Stimulated activated naive CD8-positive, alpha-beta T cell treated with anti-CD3 and anti-CD28 coated beads, Interleukin-15, amount 100 ng/mL, for 72 hours (primary cell): ENCODE data around the gene LCN15.
"Not testable (repeated sequence)": the region's sequence is repeated elsewhere in the genome, so short reads cannot be mapped to it uniquely, and the experiment has no call there.

Experiments
- ATAC-seq: fragments of 150-1000 bp; cut with Tn5 transposase; 2 replicates; pipeline ENCODE4 v1.10.0; 2021; ENCODE audit warnings: mild to moderate bottlenecking, moderate library complexity
- DNase-seq, 2 donors: peaks; one replicate each; pipeline ENCODE4 v3.0.0; 2021 to 2022
- H3K27ac Mint-ChIP-seq, 2 donors: one replicate each; pipeline ENCODE4 v1.8.0; 2022; ENCODE audit warnings: mild to moderate bottlenecking in 2 of 2, mixed read lengths in 2 of 2, moderate library complexity in 2 of 2
- H3K27me3 Mint-ChIP-seq: one replicate; pipeline ENCODE4 v1.8.0; 2022; ENCODE audit warnings: mixed read lengths
- H3K4me1 Mint-ChIP-seq: one replicate; pipeline ENCODE4 v1.8.0; 2022; ENCODE audit warnings: mild to moderate bottlenecking, mixed read lengths
- H3K4me3 Mint-ChIP-seq, 2 donors: one replicate each; pipeline ENCODE4 v1.8.0; 2022; ENCODE audit warnings: mild to moderate bottlenecking in 2 of 2, mixed read lengths in 2 of 2, moderate library complexity in 1 of 2
- H3K9me3 Mint-ChIP-seq, 2 donors: one replicate each; pipeline ENCODE4 v1.8.0; 2022; ENCODE audit warnings: mixed read lengths in 2 of 2

The LCN15 gene

GRCh38 chr9:136764301-136764891, at the start of gene LCN15:
TSS of gene LCN15 (minus strand) at chr9:136764518. CDS start at chr9:136764488, 30 bp downstream.
- DNase-seq (no peak), ATAC-seq (no peak)
- Mint-ChIP-seq H3K4me3 (no peak within 1 kb of the TSS), H3K27ac (no peak within 1 kb of the TSS), H3K4me1 (peaks cover 28% of the 10 kb centered on the region), H3K9me3 (no peaks in the 10 kb centered on the region), H3K27me3 (peaks cover 50% of the 10 kb centered on the region)

DNA sequence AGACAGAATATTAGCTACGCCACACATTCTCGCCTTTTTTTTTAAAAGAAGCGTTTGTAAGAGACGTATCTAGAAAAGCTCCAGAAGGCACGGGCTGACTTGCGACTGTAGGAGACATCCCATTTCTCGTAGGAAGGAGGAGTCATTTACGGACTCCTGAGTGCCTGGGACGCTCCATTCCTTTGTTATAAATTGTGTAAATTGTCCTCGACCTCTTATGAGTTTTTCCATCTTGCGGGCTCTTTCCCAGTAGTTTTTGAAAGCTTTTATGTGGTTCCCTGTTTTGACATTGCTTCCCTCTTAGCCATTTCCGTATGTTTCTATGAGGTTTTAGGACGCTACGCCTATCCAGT, 44.5 kb upstream of the LCN15 start:
- H3K4me1 Mint-ChIP-seq: peaks cover 56% of the 10 kb centered on the region
- no peaks in the 10 kb centered on the region for H3K27me3 Mint-ChIP-seq
- no peak for ATAC-seq
- peak overlapping the region in 1 of 2 donors; percentile 90 for H3K27ac Mint-ChIP-seq
- H3K9me3 Mint-ChIP-seq: no peaks in the 10 kb centered on the region
- peak overlapping the region; percentile 83 to 89 for H3K4me3 Mint-ChIP-seq
- DNase-seq: no peak

DNA sequence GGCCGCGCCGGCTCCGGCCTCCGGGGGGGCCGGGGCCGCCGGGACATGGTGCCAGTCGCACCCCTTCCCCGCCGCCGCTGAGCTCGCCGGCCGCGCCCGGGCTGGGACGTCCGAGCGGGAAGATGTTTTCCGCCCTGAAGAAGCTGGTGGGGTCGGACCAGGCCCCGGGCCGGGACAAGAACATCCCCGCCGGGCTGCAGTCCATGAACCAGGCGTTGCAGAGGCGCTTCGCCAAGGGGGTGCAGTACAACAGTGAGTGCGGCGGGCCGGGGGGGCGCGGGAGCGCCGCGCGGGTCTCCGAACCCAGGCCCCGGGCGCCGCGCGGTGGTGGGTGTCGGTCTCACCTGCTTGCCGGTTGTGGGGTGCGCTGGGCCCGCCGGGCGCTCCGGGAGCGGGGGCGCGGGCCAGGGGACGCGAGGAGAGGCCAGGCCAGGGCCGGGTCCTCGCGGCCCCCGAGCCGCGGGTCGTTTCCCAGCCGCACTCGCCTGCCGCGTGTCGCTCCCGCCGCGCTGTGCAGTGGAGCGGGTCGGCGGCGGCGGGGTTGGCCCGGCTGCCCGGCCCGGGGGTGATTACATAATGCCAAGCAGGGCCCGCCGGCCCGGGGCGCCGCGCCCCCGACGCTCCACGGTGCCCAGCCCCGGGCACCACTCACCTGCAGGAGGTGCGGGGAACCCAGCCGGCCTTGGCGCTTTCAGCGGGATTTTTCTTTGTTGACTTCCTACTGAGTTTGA, 43.9 kb upstream of the LCN15 start:
- H3K9me3 Mint-ChIP-seq: no peaks in the 10 kb centered on the region
- peak overlapping the region; percentile 83 to 89 for H3K4me3 Mint-ChIP-seq
- peak; percentile 45 to 54 for DNase-seq
- peak overlapping the region; percentile 42 to 90 for H3K27ac Mint-ChIP-seq
- H3K4me1 Mint-ChIP-seq: peaks cover 51% of the 10 kb centered on the region
- no peaks in the 10 kb centered on the region for H3K27me3 Mint-ChIP-seq
- peak; percentile 59 for ATAC-seq

DNA sequence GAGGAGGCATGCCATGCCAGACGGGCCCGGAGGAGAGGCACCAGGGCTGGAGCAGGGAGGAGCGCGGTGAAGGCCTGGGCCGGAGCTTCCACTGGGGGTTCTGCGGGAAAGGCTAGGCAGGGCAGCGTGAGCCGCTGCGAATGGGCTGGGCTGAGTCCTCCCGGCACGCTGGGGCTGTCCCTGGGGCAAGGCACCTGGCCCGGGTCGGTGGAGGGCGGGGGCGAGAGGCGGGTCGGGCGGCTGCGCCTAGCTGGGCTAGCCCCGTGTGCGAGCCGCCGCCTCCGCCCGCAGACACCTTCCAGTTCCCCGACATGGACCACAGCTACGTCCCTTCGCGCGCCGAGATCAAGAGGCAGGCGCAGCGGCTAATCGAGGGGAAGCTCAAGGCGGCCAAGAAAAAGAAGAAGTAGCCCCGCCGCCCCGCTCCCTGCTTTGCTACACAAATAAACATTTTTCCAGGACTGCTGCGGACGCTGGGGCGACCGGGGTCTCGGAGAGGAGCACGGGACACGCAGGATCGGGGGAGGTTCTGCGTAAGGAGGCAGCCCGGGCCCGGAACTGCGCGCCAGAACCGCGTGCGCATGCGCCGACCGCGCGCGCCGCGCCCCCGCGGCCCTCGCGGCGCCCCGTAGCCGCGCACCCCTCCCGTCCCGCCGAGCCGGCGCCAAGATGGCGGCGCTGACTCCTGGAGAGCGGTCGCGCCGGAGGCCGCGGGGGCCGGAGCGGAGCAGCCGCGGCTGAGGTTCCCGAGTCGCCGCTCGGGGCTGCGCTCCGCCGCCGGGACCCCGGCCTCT, 43.2 kb upstream of the LCN15 start, which contains the start of gene RABL6:
RABL6 (plus strand) TSS at position 668 of the 794 bp plus-strand sequence. CDS start 249 bp downstream, outside the sequence.
- Mint-ChIP-seq H3K27me3 (no peaks in the 10 kb centered on the region), H3K4me3 (peak within 1 kb of the TSS; percentile 88 to 93), H3K27ac (peak within 1 kb of the TSS; percentile 85 to 92), H3K9me3 (no peaks in the 10 kb centered on the region), H3K4me1 (peaks cover 43% of the 10 kb centered on the region)
- peak; percentile 88 for ATAC-seq
- DNase-seq: peak; percentile 82 to 86

DNA sequence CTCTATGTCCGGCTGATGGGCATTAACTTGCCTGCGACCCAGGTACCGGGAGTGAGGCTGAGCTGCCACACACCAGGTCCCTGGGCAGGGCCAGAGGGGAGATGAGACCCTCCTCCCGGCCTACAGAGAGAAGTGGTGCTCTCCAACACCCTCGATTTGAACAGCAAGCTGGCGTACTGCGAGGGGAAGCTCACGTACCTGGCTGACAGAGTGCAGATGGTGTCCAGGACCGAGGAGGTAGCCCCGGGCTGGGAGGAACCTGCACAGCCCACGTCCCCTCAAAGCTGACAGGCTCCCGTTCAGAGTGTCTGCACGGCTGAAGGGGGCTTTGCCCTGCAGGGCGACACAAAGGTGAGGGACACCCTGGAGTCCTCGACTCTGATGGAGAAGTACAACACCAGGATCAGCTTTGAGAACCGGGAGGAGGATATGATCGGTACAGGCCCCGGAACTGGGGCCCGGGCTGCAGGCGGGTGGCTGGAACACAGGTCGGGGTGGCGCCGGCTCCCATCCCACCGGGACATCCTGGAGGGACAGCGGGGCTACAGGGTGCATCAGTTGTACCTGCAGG, 42.4 kb upstream of the LCN15 start:
- H3K9me3 Mint-ChIP-seq: no peaks in the 10 kb centered on the region

GRCh38 chr9:136806067-136806466, 41.7 kb upstream of the LCN15 start:
- no peak for DNase-seq
- Mint-ChIP-seq H3K4me1 (peaks cover 44% of the 10 kb centered on the region), H3K27ac (no peak overlapping the region), H3K9me3 (no peaks in the 10 kb centered on the region), H3K27me3 (peaks cover 13% of the 10 kb centered on the region), H3K4me3 (peak overlapping the region; percentile 88 to 93)
- no peak for ATAC-seq

More for the DNA sequence above, 42.4 kb upstream of the LCN15 start:
- Mint-ChIP-seq H3K27me3 (peaks cover 7% of the 10 kb centered on the region), H3K4me3 (peak overlapping the region; percentile 88 to 93), H3K4me1 (peaks cover 42% of the 10 kb centered on the region), H3K27ac (peak overlapping the region; percentile 33 to 85)
- no peak for DNase-seq
- no peak for ATAC-seq

GRCh38 chr9:136805207-136805740, 41.0 kb upstream of the LCN15 start:
- no peak for DNase-seq
- H3K27ac Mint-ChIP-seq: no peak overlapping the region
- no peak overlapping the region for H3K4me3 Mint-ChIP-seq
- H3K4me1 Mint-ChIP-seq: peaks cover 47% of the 10 kb centered on the region
- peaks cover 20% of the 10 kb centered on the region for H3K27me3 Mint-ChIP-seq
- ATAC-seq: no peak
- H3K9me3 Mint-ChIP-seq: no peaks in the 10 kb centered on the region

- Mint-ChIP-seq H3K4me1 (peaks cover 46% of the 10 kb centered on the region), H3K27me3 (peaks cover 20% of the 10 kb centered on the region), H3K9me3 (no peaks in the 10 kb centered on the region), H3K4me3 (no peak overlapping the region), H3K27ac (no peak overlapping the region)
- DNase-seq (no peak), ATAC-seq (no peak)
These were observed 40.3 kb upstream of the LCN15 start for GRCh38 chr9:136804509-136805206.

DNA sequence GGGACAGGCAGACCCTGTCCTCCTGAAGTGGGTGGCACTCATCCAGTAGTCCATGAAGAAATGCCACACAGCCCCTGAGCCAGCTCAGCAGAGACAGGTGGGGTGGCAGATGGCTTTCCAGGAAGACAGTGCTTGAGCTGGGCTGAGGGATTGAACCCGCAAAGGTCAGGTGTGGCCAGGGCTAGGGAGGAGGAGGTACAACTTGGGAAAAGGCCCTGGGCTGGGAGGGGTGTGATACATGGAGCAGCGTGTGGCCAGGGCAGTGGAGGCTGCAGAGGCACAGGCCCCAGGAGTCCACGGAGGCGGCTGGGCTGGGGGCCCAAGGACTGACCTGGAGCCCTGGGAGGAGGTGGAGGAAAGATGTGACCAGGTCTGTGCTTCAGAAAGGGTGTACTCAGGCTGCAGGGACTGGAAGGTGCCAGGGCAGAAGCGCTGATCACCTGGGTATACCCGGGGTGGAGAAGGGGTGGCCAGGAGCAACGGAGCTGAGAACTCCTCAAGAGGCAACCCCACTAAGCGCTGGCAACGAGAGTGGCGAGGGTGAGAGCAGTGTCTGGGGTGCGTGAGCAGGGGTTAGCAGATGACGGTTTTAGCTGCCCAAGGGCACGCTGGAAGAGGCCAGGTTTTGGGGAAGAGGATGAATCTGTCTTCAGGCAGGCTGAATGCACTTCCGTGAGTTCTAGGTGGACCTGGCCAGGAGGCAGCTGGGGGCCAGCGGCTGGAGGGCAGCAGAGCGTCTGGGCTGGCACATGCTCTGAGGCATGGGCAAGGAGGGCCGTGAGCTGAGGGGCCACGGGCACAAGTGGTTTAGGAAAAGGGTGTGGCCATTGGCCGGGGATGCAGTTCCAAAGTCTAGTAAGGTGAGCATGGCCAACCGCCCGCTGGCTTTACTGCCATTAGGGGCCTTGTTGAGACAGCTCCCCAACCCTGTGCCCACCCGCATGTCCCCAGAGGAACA, 39.5 kb upstream of the LCN15 start:
- Mint-ChIP-seq H3K9me3 (no peaks in the 10 kb centered on the region), H3K4me1 (peaks cover 46% of the 10 kb centered on the region), H3K27ac (no peak overlapping the region), H3K4me3 (no peak overlapping the region), H3K27me3 (peaks cover 20% of the 10 kb centered on the region)
- DNase-seq (no peak), ATAC-seq (no peak)

DNA sequence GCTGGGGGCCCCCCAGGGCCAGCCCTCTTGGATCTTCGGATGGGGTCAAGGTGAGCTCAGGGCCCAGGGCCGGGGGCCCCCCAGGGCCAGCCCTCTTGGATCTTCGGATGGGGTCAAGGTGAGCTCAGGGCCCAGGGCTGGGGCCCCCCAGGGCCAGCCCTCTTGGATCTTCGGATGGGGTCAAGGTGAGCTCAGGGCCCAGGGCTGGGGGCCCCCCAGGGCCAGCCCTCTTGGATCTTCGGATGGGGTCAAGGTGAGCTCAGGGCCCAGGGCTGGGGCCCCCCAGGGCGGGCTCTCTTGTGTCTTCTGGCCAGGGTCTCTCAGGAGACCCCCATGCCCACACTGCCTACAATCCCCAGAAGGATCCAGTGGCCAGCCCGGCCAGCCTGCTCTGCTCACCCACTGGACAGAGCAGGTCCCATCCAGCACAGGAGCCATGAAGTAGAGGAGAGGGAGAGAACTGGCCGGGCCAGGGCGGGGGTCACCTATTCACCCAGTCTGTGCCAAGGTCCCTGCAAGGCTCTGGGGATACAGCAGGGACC, 38.8 kb upstream of the LCN15 start:
- Mint-ChIP-seq H3K4me1 (peaks cover 45% of the 10 kb centered on the region), H3K27me3 (peaks cover 20% of the 10 kb centered on the region)
- ATAC-seq, H3K27ac Mint-ChIP-seq, H3K4me3 Mint-ChIP-seq, H3K9me3 Mint-ChIP-seq, DNase-seq: not testable (repeated sequence)

GRCh38 chr9:136802321-136802720, 38.0 kb upstream of the LCN15 start:
- no peaks in the 10 kb centered on the region for H3K9me3 Mint-ChIP-seq
- H3K27ac Mint-ChIP-seq: no peak overlapping the region
- H3K4me1 Mint-ChIP-seq: peaks cover 48% of the 10 kb centered on the region
- DNase-seq (no peak), ATAC-seq (no peak)
- H3K4me3 Mint-ChIP-seq: no peak overlapping the region
- peaks cover 24% of the 10 kb centered on the region for H3K27me3 Mint-ChIP-seq

DNA sequence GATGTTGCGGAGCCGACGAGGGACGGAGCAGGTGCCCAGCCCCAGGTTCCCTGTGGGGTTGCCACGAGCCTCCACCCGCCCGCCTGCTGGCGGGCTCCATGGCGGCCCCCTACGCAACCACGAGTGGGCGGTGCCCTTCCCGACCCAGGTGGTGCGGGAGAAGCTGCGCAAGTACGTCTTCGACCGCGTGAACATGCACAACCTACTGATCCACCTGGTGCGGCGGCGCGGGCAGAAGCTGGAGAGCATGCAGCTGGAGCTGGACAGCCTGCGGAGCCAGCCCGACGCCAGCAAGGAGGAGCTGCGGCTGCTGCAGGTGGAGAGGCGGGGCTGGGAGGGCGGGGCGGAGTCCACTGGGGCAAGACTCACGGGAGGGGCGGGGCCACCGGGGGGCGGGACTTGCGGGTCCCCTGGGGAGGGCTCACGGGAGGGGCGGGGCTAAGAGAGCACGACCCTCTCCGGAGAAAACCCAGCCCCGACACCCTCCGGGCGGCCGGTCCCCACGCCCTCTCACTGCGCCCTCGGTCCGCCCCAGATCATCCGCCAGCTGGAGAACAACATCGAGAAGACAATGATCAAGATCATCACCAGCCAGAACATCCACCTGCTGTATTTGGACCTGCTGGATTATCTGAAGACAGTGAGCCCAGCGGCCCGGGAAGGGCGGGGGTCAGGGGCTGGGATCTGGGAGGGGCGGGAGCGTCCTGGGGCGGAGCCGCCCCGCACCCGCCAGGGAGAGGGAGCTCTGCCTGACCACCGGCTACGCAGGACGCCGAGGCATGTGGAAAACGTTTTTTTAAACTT, 35.7 kb upstream of the LCN15 start:
- peak; percentile 64 to 72 for DNase-seq
- peak overlapping the region; percentile 82 to 86 for H3K4me3 Mint-ChIP-seq
- H3K9me3 Mint-ChIP-seq: no peaks in the 10 kb centered on the region

More for the DNA sequence above, 35.7 kb upstream of the LCN15 start:
- Mint-ChIP-seq H3K27ac (peak overlapping the region; percentile 66 to 93), H3K27me3 (peaks cover 25% of the 10 kb centered on the region), H3K4me1 (peaks cover 51% of the 10 kb centered on the region)
- peak; percentile 69 for ATAC-seq
